Motor neuron (in vitro differentiated cells): ENCODE data around the gene DLGAP3. TPM values are rescaled to one million over a fixed set of nuclear protein-coding genes. Genes with fewer than 3 reads are reported as not detected.
"Not testable (repeated sequence)": the region's sequence is repeated elsewhere in the genome, so short reads cannot be mapped to it uniquely, and the experiment has no call there.

ENCODE experiments used
- ATAC-seq, 8 experiments: fragments of 200-7000 bp; cut with Tn5 transposase; replicated peaks in 6 of 8; 2 replicates each; pipeline ENCODE4 v1.8.0; 2021; ENCODE audit warnings: mild to moderate bottlenecking in 8 of 8, moderate library complexity in 8 of 8
- H3K27ac ChIP-seq, 2 donors: fragments of 250-450 bp; sonication (Bioruptor Pico); 2 replicates each; pipeline ENCODE4 v1.9.0; 2021; ENCODE audit warnings: antibody characterized with exemption in 2 of 2, mild to moderate bottlenecking in 2 of 2, moderate library complexity in 1 of 2
- H3K4me1 ChIP-seq, 2 donors: fragments of 250-450 bp; sonication (Bioruptor Pico); replicated peaks in 1 of 2; 2 replicates each; pipeline ENCODE4 v1.6.1; 2021; ENCODE audit warnings: antibody characterized with exemption in 2 of 2, mild to moderate bottlenecking in 2 of 2, moderate library complexity in 1 of 2
- H3K4me3 ChIP-seq, 5 donors: fragments of 250-450 bp; sonication (Bioruptor Pico); 2 replicates each; pipeline ENCODE4 v1.9.0; 2021; ENCODE audit warnings: antibody characterized with exemption in 5 of 5, mild to moderate bottlenecking in 5 of 5, moderate library complexity in 4 of 5
- WGBS, 10 experiments: fragments of 450-650 bp; shearing (Covaris generic); methylation state at CpG; one replicate each; pipeline ENCODE4 v1.0.0; 2022; 5-methylcytosine and 5-hydroxymethylcytosine counted together
- in situ Hi-C, 9 experiments: fragments of 400-800 bp; cut with MboI; loops; one replicate each; pipeline ENCODE4 v1.15.0; 2021; ENCODE audit warnings: low sequenced_read_pairs in 9 of 9, low pct_unique_long_range_greater_than_20kb in 2 of 9; ENCODE audit not compliant: unreplicated experiment in 9 of 9
- total RNA-seq, 8 experiments: library from RNA; unstranded; fragments of 300-600 nt; gene quantifications; 2 replicates each; pipeline versions ENCODE4 v1.2.3 to v1.2.4, GENCODE V29; 2022

The DLGAP3 gene
- total RNA-seq, 8 experiments from 2014 or later = 0.21 to 8.2 (median 4.1) TPM

DNA sequence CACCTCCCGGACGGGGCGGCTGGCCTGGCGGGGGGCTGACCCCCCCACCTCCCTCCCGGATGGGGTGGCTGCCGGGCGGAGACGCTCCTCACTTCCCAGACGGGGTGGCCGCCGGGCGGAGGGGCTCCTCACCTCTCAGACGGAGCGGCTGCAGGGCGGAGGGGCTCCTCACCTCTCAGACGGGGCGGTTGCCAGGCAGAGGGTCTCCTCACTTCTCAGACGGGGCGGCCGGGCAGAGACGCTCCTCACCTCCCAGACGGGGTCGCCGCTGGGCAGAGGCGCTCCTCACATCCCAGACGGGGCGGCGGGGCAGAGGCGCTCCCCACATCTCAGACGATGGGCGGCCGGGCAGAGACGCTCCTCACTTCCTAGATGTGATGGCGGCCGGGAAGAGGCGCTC lies 38.2 kb upstream of the DLGAP3 start:
- H3K4me1 ChIP-seq, in situ Hi-C loops, H3K4me3 ChIP-seq, H3K27ac ChIP-seq, ATAC-seq: not testable (repeated sequence)
- no CpG with 5 or more reads among the region's 36 CpGs for WGBS, 10 experiments

GRCh38 chr1:34965597-34965996 lies 36.1 kb upstream of the DLGAP3 start:
- ATAC-seq = peak in 1 of 8 experiments; percentile 75
- in situ Hi-C loops = no loop called here
- 6 to 83% (median 77%) methylated on average over 2 of the region's 2 CpGs; no CpG with 5 or more reads in 5 of the 10 experiments for WGBS, 10 experiments

GRCh38 chr1:34950428-34950827 lies 21.0 kb upstream of the DLGAP3 start:
- Histone ChIP-seq H3K4me1 (no peaks in the 10 kb centered on the region), H3K27ac (no peak overlapping the region), H3K4me3 (no peak overlapping the region)
- no peak for ATAC-seq
- 0 to 50% (median 11%) methylated on average over 1 of the region's 1 CpG; no CpG with 5 or more reads in 1 of the 10 experiments for WGBS, 10 experiments
- in situ Hi-C loops = no loop called here

More at GRCh38 chr1:34965597-34965996, 36.1 kb upstream of the DLGAP3 start:
- Histone ChIP-seq H3K4me1 (no peaks in the 10 kb centered on the region), H3K4me3 (no peak overlapping the region), H3K27ac (no peak overlapping the region)

DNA sequence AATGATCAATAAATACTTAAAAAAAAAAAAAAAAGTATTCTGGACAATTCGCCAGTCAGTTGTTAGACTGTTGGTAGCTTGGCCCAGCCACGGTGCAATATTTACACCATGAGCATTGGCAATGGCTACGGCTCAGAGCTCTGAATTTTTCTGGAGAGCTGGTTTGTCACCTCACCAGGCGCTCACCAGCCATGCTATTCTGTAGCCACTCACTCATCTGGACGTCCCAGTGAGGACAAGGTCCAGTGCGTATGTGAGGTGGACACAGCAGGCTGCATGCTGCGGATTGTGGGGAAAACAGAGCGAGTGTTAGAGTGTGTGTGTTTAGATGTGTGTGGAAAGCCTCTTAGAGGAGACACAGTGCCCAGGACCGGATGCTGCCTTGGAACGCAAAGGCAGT lies 19.3 kb upstream of the DLGAP3 start:
- H3K4me3 ChIP-seq, in situ Hi-C loops, H3K4me1 ChIP-seq, ATAC-seq, H3K27ac ChIP-seq: not testable (repeated sequence)
- WGBS, 10 experiments = 78 to 100% (median 90%) methylated on average over 1 to 7 of the region's 10 CpGs; no CpG with 5 or more reads in 3 of the 10 experiments

GRCh38 chr1:34947641-34948314 lies 18.3 kb upstream of the DLGAP3 start:
- in situ Hi-C loops, ATAC-seq: not testable (repeated sequence)

DNA sequence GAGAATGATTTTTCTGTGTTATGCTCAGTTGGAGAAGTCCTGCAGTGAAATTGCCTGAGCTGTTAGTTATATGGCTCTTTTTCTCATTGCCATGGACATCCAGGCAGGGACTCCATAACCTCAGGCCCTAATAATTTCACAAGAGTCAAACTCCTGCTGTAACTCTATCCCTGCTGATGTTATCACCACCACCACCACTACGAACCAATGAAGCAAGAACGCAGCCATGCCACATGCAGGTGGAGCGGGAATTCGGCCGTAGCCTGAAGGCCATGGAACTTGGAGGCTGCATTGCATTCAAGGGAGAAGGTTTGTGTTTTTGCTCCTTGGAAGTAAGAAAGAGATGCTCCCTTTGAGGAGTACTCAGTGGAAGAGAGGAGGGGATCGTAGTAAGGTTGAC lies 16.8 kb upstream of the DLGAP3 start:
- no peak overlapping the region for H3K4me3 ChIP-seq
- in situ Hi-C loops = no loop called here
- WGBS, 10 experiments = 0 to 98% (median 79%) methylated on average over 1 to 6 of the region's 6 CpGs; no CpG with 5 or more reads in 2 of the 10 experiments
- H3K4me1 ChIP-seq = peaks cover 0 to 3% of the 10 kb centered on the region in 2 donors
- no peak overlapping the region for H3K27ac ChIP-seq
- no peak for ATAC-seq

More at GRCh38 chr1:34947641-34948314, 18.3 kb upstream of the DLGAP3 start:
- H3K4me3 ChIP-seq, H3K27ac ChIP-seq, H3K4me1 ChIP-seq: not testable (repeated sequence)
- WGBS, 10 experiments = 94% methylated on average over 10 of the region's 41 CpGs; no CpG with 5 or more reads in 9 of the 10 experiments

DNA sequence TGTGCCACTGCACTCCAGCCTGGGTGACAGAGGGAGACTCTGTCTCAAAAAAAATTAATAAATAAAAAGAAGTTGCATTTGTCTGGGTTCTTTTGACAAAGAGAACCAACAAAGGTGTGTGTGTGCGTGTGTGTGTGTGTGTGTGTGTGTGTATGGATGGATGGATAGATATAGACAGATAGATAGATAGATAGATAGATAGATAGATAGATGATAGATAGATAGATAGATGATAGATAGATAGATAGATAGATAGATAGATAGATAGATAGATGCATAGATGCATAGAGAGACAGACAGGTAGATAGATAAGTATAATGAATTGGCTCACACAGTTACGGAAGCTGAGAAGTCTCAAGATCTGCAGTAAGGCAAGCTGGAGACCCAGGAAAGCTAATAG lies 12.3 kb upstream of the DLGAP3 start:
- H3K27ac ChIP-seq, H3K4me1 ChIP-seq, ATAC-seq, in situ Hi-C loops, H3K4me3 ChIP-seq: not testable (repeated sequence)
- 35 to 100% (median 81%) methylated on average over 1 to 2 of the region's 2 CpGs for WGBS, 10 experiments

- peaks cover 3 to 6% of the 10 kb centered on the region in 2 donors for H3K4me1 ChIP-seq
- peak overlapping the region; percentile 72 to 98 (median 76) for H3K4me3 ChIP-seq
- 0 to 40% (median 11%) methylated on average over 1 to 4 of the region's 5 CpGs; no CpG with 5 or more reads in 6 of the 10 experiments for WGBS, 10 experiments
- no peak overlapping the region for H3K27ac ChIP-seq
- no peak for ATAC-seq
- in situ Hi-C loops = no loop called here
These were observed 1.2 kb upstream of the DLGAP3 start for GRCh38 chr1:34930702-34931071.

GRCh38 chr1:34929853-34930701 lies 627 bp upstream of the DLGAP3 start:
- ATAC-seq = peak; percentile 8 to 64 (median 52)
- in situ Hi-C loops = no loop called here
- WGBS, 10 experiments = 0 to 5% methylated on average over 4 of the region's 61 CpGs; no CpG with 5 or more reads in 8 of the 10 experiments
- Histone ChIP-seq H3K4me1 (peaks cover 3 to 9% of the 10 kb centered on the region in 2 donors), H3K27ac (no peak overlapping the region), H3K4me3 (peak overlapping the region; percentile 72 to 98 (median 76))

DNA sequence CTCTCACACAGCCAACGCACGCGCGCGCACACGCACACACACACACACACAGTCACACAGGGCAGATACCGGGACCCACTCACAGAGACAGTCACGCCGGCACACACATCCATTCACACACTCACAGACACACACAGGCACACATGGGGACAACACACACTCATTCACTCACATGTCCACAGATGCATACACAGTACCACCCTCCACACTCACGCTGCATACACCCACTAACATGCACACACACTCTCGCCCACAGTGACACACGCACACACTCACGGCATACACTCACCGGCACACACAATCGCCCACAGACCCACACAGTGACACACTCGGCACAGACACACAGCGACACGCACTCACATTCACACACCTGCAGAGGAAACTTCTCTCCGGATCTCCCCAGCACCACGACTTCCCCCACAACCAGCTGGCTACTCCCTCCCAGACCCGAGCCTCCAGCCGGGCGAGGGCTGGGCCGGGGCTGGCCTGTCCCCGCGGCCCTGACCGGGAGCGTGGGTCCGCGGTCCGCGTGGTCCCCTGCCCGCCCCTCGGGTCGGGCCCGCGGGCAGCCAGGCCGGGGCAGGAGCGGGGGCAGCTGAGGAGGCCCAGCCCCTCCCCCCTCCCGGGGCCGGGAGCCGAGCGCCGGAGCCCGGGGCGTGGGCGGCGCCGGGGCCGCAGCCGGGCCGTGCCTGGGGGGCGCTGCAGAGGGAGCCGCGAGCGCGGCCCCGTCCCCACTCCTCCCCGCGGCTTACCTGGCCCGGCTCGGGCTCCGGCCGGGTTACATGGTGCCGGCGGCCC lies 552 bp downstream of the DLGAP3 start:
- ATAC-seq = peak; percentile 52 to 71 (median 60)
- H3K27ac ChIP-seq = peak overlapping the region in 1 of 2 donors; percentile 50

DNA sequence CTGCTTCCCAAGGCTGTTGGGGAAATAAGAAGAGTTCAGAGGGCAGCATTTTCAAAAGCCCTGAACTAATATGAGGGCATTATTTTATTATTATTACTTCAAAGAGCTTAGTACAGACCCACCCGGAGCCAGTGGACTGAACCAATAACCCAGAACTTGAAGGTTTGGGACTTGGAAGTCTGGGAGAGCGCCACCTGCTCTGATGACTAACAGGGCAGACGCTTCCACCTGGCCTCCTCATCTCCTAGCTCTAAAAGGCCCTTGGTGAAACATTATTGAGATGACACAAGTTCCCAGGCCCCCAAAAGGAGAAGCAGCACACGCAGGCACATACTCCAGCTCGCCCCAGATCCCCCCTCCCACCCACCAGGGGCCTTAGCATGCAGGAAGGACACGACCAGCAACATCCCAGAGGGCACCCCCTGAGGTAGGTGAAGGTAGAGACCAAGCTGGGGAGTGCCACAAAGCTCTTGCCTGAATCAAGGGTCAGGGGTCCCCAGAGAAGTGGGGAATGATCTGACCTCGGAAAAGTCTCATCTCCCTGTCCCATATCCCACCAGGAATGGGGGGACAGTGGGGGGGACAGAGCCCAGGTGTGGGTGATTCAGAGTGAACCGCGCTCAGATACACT lies 1.3 kb downstream of the DLGAP3 start:
- peaks cover 3 to 9% of the 10 kb centered on the region in 2 donors for H3K4me1 ChIP-seq
- H3K27ac ChIP-seq = no peak overlapping the region
- in situ Hi-C loops = no loop called here
- no peak for ATAC-seq
- H3K4me3 ChIP-seq = peak overlapping the region; percentile 72 to 98 (median 76)
- WGBS, 10 experiments = 0 to 70% (median 50%) methylated on average over 1 to 7 of the region's 9 CpGs; no CpG with 5 or more reads in 3 of the 10 experiments

More for the DNA sequence above, 552 bp downstream of the DLGAP3 start:
- in situ Hi-C loops = no loop called here
- peaks cover 3 to 9% of the 10 kb centered on the region in 2 donors for H3K4me1 ChIP-seq
- H3K4me3 ChIP-seq = peak overlapping the region; percentile 72 to 98 (median 76)
- WGBS, 10 experiments = 0 to 40% (median 10%) methylated on average over 2 to 8 of the region's 66 CpGs; no CpG with 5 or more reads in 6 of the 10 experiments

DNA sequence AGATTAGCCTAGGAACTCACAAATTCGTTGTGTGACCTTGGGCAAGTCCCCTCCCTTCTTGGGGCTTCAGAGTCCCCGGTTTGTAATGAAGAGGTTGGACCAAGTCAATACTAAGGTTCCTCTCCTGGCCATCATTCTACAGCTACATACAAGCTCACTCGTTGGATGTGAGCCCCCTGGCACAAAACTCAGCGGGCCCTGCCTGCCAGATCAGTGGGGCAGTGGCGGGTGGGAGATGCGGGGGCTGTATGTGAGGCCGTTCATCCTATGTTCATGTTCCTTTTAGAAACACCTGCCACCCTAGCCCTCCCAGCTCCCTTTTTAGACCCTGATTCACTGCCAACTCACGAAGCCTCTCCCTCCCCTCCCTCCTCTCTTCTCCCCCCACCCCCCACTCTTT lies 2.1 kb downstream of the DLGAP3 start:
- Histone ChIP-seq H3K27ac (no peak overlapping the region), H3K4me1 (peaks cover 3 to 9% of the 10 kb centered on the region in 2 donors), H3K4me3 (no peak overlapping the region)
- WGBS, 10 experiments = 0 to 64% (median 10%) methylated on average over 1 to 3 of the region's 8 CpGs; no CpG with 5 or more reads in 4 of the 10 experiments
- no peak for ATAC-seq
- in situ Hi-C loops = no loop called here
